ENCODE data around the gene ZBTB7C. TPM values are rescaled to one million over a fixed set of nuclear protein-coding genes. Genes with fewer than 3 reads are reported as not detected.

ZBTB7C gene
- polyA plus RNA-seq, 2 donors = 20.6 to 24.5 TPM

- WGBS, 2 donors = 43 to 66% methylated on average over 5 of the region's 5 CpGs
- Histone ChIP-seq H3K27ac (ENCODE audit: low read depth in 2 of 2, low read length in 1 of 2) (peak overlapping the region; percentile 90 to 93), H3K4me1 (ENCODE audit: control insufficient read depth in 2 of 2, insufficient read depth in 2 of 2, low read length in 1 of 2) (peaks cover 6 to 29% of the 10 kb centered on the region in 2 donors), H3K36me3 (ENCODE audit: control insufficient read depth in 2 of 2, insufficient read depth in 2 of 2, low read length in 1 of 2) (peaks cover 0 to 10% of the 10 kb centered on the region in 2 donors), H3K4me3 (ENCODE audit: low read depth in 1 of 2, low read length in 2 of 2) (no peak overlapping the region), H3K9me3 (ENCODE audit: control insufficient read depth in 2 of 2, insufficient read depth in 1 of 2, low read depth in 1 of 2, low read length in 1 of 2) (peaks cover 0 to 4% of the 10 kb centered on the region in 2 donors), H3K27me3 (ENCODE audit: control insufficient read depth in 1 of 2, insufficient read depth in 2 of 2, low read length in 2 of 2) (no peaks in the 10 kb centered on the region)
Measured at GRCh38 chr18:48049757-48050156, 359.4 kb downstream of the ZBTB7C start.

- Histone ChIP-seq H3K9me3 (ENCODE audit: control insufficient read depth in 2 of 2, insufficient read depth in 1 of 2, low read depth in 1 of 2, low read length in 1 of 2) (peaks cover 0 to 4% of the 10 kb centered on the region in 2 donors), H3K27ac (ENCODE audit: low read depth in 2 of 2, low read length in 1 of 2) (peak overlapping the region in 1 of 2 donors; percentile 47), H3K36me3 (ENCODE audit: control insufficient read depth in 2 of 2, insufficient read depth in 2 of 2, low read length in 1 of 2) (peaks cover 0 to 5% of the 10 kb centered on the region in 2 donors), H3K4me3 (ENCODE audit: low read depth in 1 of 2, low read length in 2 of 2) (no peak overlapping the region), H3K4me1 (ENCODE audit: control insufficient read depth in 2 of 2, insufficient read depth in 2 of 2, low read length in 1 of 2) (peaks cover 4 to 25% of the 10 kb centered on the region in 2 donors), H3K27me3 (ENCODE audit: control insufficient read depth in 1 of 2, insufficient read depth in 2 of 2, low read length in 2 of 2) (no peaks in the 10 kb centered on the region)
- 90 to 92% methylated on average over 3 of the region's 3 CpGs for WGBS, 2 donors
Measured at GRCh38 chr18:48048251-48048650, 360.9 kb downstream of the ZBTB7C start.

- peaks cover 4 to 15% of the 10 kb centered on the region in 2 donors for H3K4me1 ChIP-seq (ENCODE audit: control insufficient read depth in 2 of 2, insufficient read depth in 2 of 2, low read length in 1 of 2)
- WGBS, 2 donors = 89% methylated on average over 5 of the region's 5 CpGs
- H3K27ac ChIP-seq (ENCODE audit: low read depth in 2 of 2, low read length in 1 of 2) = peak overlapping the region in 1 of 2 donors; percentile 34
- H3K36me3 ChIP-seq (ENCODE audit: control insufficient read depth in 2 of 2, insufficient read depth in 2 of 2, low read length in 1 of 2) = peaks cover 0 to 5% of the 10 kb centered on the region in 2 donors
- H3K4me3 ChIP-seq (ENCODE audit: low read depth in 1 of 2, low read length in 2 of 2) = no peak overlapping the region
- peaks cover 0 to 4% of the 10 kb centered on the region in 2 donors for H3K9me3 ChIP-seq (ENCODE audit: control insufficient read depth in 2 of 2, insufficient read depth in 1 of 2, low read depth in 1 of 2, low read length in 1 of 2)
- no peaks in the 10 kb centered on the region for H3K27me3 ChIP-seq (ENCODE audit: control insufficient read depth in 1 of 2, insufficient read depth in 2 of 2, low read length in 2 of 2)
Measured at GRCh38 chr18:48046843-48047242, 362.3 kb downstream of the ZBTB7C start.

- Histone ChIP-seq H3K9me3 (ENCODE audit: control insufficient read depth in 2 of 2, insufficient read depth in 1 of 2, low read depth in 1 of 2, low read length in 1 of 2) (peaks cover 0 to 4% of the 10 kb centered on the region in 2 donors), H3K36me3 (ENCODE audit: control insufficient read depth in 2 of 2, insufficient read depth in 2 of 2, low read length in 1 of 2) (peaks cover 0 to 10% of the 10 kb centered on the region in 2 donors)
- 72 to 91% methylated on average over 2 of the region's 2 CpGs for WGBS, 2 donors
Measured at GRCh38 chr18:48045744-48046143, 363.4 kb downstream of the ZBTB7C start.

GRCh38 chr18:48044944-48045343 is 364.2 kb downstream of the ZBTB7C start:
- no peak overlapping the region for H3K4me3 ChIP-seq (ENCODE audit: low read depth in 1 of 2, low read length in 2 of 2)
- H3K9me3 ChIP-seq (ENCODE audit: control insufficient read depth in 2 of 2, insufficient read depth in 1 of 2, low read depth in 1 of 2, low read length in 1 of 2) = peaks cover 0 to 4% of the 10 kb centered on the region in 2 donors
- peaks cover 0 to 17% of the 10 kb centered on the region in 2 donors for H3K36me3 ChIP-seq (ENCODE audit: control insufficient read depth in 2 of 2, insufficient read depth in 2 of 2, low read length in 1 of 2)
- H3K27ac ChIP-seq (ENCODE audit: low read depth in 2 of 2, low read length in 1 of 2) = peak overlapping the region in 1 of 2 donors; percentile 5
- peaks cover 2 to 7% of the 10 kb centered on the region in 2 donors for H3K4me1 ChIP-seq (ENCODE audit: control insufficient read depth in 2 of 2, insufficient read depth in 2 of 2, low read length in 1 of 2)
- 78 to 92% methylated on average over 3 of the region's 3 CpGs for WGBS, 2 donors
- no peaks in the 10 kb centered on the region for H3K27me3 ChIP-seq (ENCODE audit: control insufficient read depth in 1 of 2, insufficient read depth in 2 of 2, low read length in 2 of 2)

More at GRCh38 chr18:48045744-48046143, 363.4 kb downstream of the ZBTB7C start:
- Histone ChIP-seq H3K27ac (ENCODE audit: low read depth in 2 of 2, low read length in 1 of 2) (no peak overlapping the region), H3K4me3 (ENCODE audit: low read depth in 1 of 2, low read length in 2 of 2) (no peak overlapping the region), H3K4me1 (ENCODE audit: control insufficient read depth in 2 of 2, insufficient read depth in 2 of 2, low read length in 1 of 2) (peaks cover 4 to 8% of the 10 kb centered on the region in 2 donors), H3K27me3 (ENCODE audit: control insufficient read depth in 1 of 2, insufficient read depth in 2 of 2, low read length in 2 of 2) (no peaks in the 10 kb centered on the region)

- peaks cover 0 to 4% of the 10 kb centered on the region in 2 donors for H3K9me3 ChIP-seq (ENCODE audit: control insufficient read depth in 2 of 2, insufficient read depth in 1 of 2, low read depth in 1 of 2, low read length in 1 of 2)
- H3K4me1 ChIP-seq (ENCODE audit: control insufficient read depth in 2 of 2, insufficient read depth in 2 of 2, low read length in 1 of 2) = peaks cover 0 to 7% of the 10 kb centered on the region in 2 donors
- 74 to 97% methylated on average over 3 of the region's 3 CpGs for WGBS, 2 donors
- no peak overlapping the region for H3K27ac ChIP-seq (ENCODE audit: low read depth in 2 of 2, low read length in 1 of 2)
- H3K4me3 ChIP-seq (ENCODE audit: low read depth in 1 of 2, low read length in 2 of 2) = no peak overlapping the region
- H3K36me3 ChIP-seq (ENCODE audit: control insufficient read depth in 2 of 2, insufficient read depth in 2 of 2, low read length in 1 of 2) = peaks cover 0 to 28% of the 10 kb centered on the region in 2 donors
- H3K27me3 ChIP-seq (ENCODE audit: control insufficient read depth in 1 of 2, insufficient read depth in 2 of 2, low read length in 2 of 2) = no peaks in the 10 kb centered on the region
Measured at GRCh38 chr18:48043166-48043565, 366.0 kb downstream of the ZBTB7C start.

GRCh38 chr18:48042431-48042830 is 366.8 kb downstream of the ZBTB7C start:
- Histone ChIP-seq H3K4me3 (ENCODE audit: low read depth in 1 of 2, low read length in 2 of 2) (no peak overlapping the region), H3K9me3 (ENCODE audit: control insufficient read depth in 2 of 2, insufficient read depth in 1 of 2, low read depth in 1 of 2, low read length in 1 of 2) (peaks cover 0 to 4% of the 10 kb centered on the region in 2 donors), H3K27me3 (ENCODE audit: control insufficient read depth in 1 of 2, insufficient read depth in 2 of 2, low read length in 2 of 2) (no peaks in the 10 kb centered on the region), H3K4me1 (ENCODE audit: control insufficient read depth in 2 of 2, insufficient read depth in 2 of 2, low read length in 1 of 2) (peaks cover 0 to 14% of the 10 kb centered on the region in 2 donors), H3K36me3 (ENCODE audit: control insufficient read depth in 2 of 2, insufficient read depth in 2 of 2, low read length in 1 of 2) (peaks cover 0 to 32% of the 10 kb centered on the region in 2 donors), H3K27ac (ENCODE audit: low read depth in 2 of 2, low read length in 1 of 2) (no peak overlapping the region)
- WGBS, 2 donors = 79 to 89% methylated on average over 4 of the region's 4 CpGs

GRCh38 chr18:48040457-48041110 is 368.6 kb downstream of the ZBTB7C start:
- H3K4me3 ChIP-seq (ENCODE audit: low read depth in 1 of 2, low read length in 2 of 2) = no peak overlapping the region
- H3K9me3 ChIP-seq (ENCODE audit: control insufficient read depth in 2 of 2, insufficient read depth in 1 of 2, low read depth in 1 of 2, low read length in 1 of 2) = peaks cover 0 to 1% of the 10 kb centered on the region in 2 donors
- H3K27me3 ChIP-seq (ENCODE audit: control insufficient read depth in 1 of 2, insufficient read depth in 2 of 2, low read length in 2 of 2) = no peaks in the 10 kb centered on the region
- 94 to 95% methylated on average over 23 of the region's 23 CpGs for WGBS, 2 donors
- no peak overlapping the region for H3K27ac ChIP-seq (ENCODE audit: low read depth in 2 of 2, low read length in 1 of 2)
- peaks cover 5 to 28% of the 10 kb centered on the region in 2 donors for H3K4me1 ChIP-seq (ENCODE audit: control insufficient read depth in 2 of 2, insufficient read depth in 2 of 2, low read length in 1 of 2)
- H3K36me3 ChIP-seq (ENCODE audit: control insufficient read depth in 2 of 2, insufficient read depth in 2 of 2, low read length in 1 of 2) = peaks cover 0 to 31% of the 10 kb centered on the region in 2 donors

- peaks cover 5 to 31% of the 10 kb centered on the region in 2 donors for H3K4me1 ChIP-seq (ENCODE audit: control insufficient read depth in 2 of 2, insufficient read depth in 2 of 2, low read length in 1 of 2)
- WGBS, 2 donors = 94% methylated on average over 17 of the region's 17 CpGs
Measured at GRCh38 chr18:48039769-48040215, 369.4 kb downstream of the ZBTB7C start.

More at GRCh38 chr18:48039769-48040215, 369.4 kb downstream of the ZBTB7C start:
- Histone ChIP-seq H3K27ac (ENCODE audit: low read depth in 2 of 2, low read length in 1 of 2) (no peak overlapping the region), H3K9me3 (ENCODE audit: control insufficient read depth in 2 of 2, insufficient read depth in 1 of 2, low read depth in 1 of 2, low read length in 1 of 2) (no peaks in the 10 kb centered on the region), H3K27me3 (ENCODE audit: control insufficient read depth in 1 of 2, insufficient read depth in 2 of 2, low read length in 2 of 2) (no peaks in the 10 kb centered on the region), H3K4me3 (ENCODE audit: low read depth in 1 of 2, low read length in 2 of 2) (no peak overlapping the region), H3K36me3 (ENCODE audit: control insufficient read depth in 2 of 2, insufficient read depth in 2 of 2, low read length in 1 of 2) (peaks cover 0 to 34% of the 10 kb centered on the region in 2 donors)
